ENCODE measurements around the gene SFMBT2.
"Not testable (repeated sequence)": the region's sequence is repeated elsewhere in the genome, so short reads cannot be mapped to it uniquely, and the experiment has no call there.

Gene SFMBT2

GRCh38 chr10:7225133-7225532 lies 185.7 kb downstream of the SFMBT2 start:
- no peak for DNase-seq (ENCODE audit: low read depth in 2 of 2)

GRCh38 chr10:7218968-7219367 lies 191.9 kb downstream of the SFMBT2 start:
- DNase-seq (ENCODE audit: low read depth in 2 of 2), result no peak

- DNase-seq (ENCODE audit: low read depth in 2 of 2), result not testable (repeated sequence)
These were observed 198.1 kb downstream of the SFMBT2 start for GRCh38 chr10:7212696-7213095.

- no peak for DNase-seq (ENCODE audit: low read depth in 2 of 2)
These were observed 198.8 kb downstream of the SFMBT2 start for GRCh38 chr10:7211857-7212577.

- DNase-seq (ENCODE audit: low read depth in 2 of 2), result no peak
These were observed 200.3 kb downstream of the SFMBT2 start for GRCh38 chr10:7210516-7210915.

GRCh38 chr10:7209458-7209857 lies 201.4 kb downstream of the SFMBT2 start:
- DNase-seq (ENCODE audit: low read depth in 2 of 2), result no peak

- DNase-seq (ENCODE audit: low read depth in 2 of 2), result no peak
These were observed 204.3 kb downstream of the SFMBT2 start for GRCh38 chr10:7206412-7207100.

GRCh38 chr10:7205656-7206055 lies 205.2 kb downstream of the SFMBT2 start:
- DNase-seq (ENCODE audit: low read depth in 2 of 2), result no peak

GRCh38 chr10:7202793-7203355 lies 208.0 kb downstream of the SFMBT2 start:
- no peak for DNase-seq (ENCODE audit: low read depth in 2 of 2)

- DNase-seq (ENCODE audit: low read depth in 2 of 2), result no peak
These were observed 211.6 kb downstream of the SFMBT2 start for GRCh38 chr10:7199152-7199760.

- DNase-seq (ENCODE audit: low read depth in 2 of 2), result no peak
These were observed 214.6 kb downstream of the SFMBT2 start for GRCh38 chr10:7196284-7196683.

- no peak for DNase-seq (ENCODE audit: low read depth in 2 of 2)
These were observed 215.7 kb downstream of the SFMBT2 start for GRCh38 chr10:7195118-7195517.

- no peak for DNase-seq (ENCODE audit: low read depth in 2 of 2)
These were observed 216.3 kb downstream of the SFMBT2 start for GRCh38 chr10:7194571-7194970.

GRCh38 chr10:7193369-7193768 lies 217.5 kb downstream of the SFMBT2 start:
- DNase-seq (ENCODE audit: low read depth in 2 of 2), result no peak

GRCh38 chr10:7192831-7193361 lies 217.9 kb downstream of the SFMBT2 start:
- peak; percentile 9 to 33 for DNase-seq (ENCODE audit: low read depth in 2 of 2)

GRCh38 chr10:7192061-7192460 lies 218.8 kb downstream of the SFMBT2 start:
- no peak for DNase-seq (ENCODE audit: low read depth in 2 of 2)

GRCh38 chr10:7190772-7191171 lies 220.1 kb downstream of the SFMBT2 start:
- DNase-seq (ENCODE audit: low read depth in 2 of 2), result not testable (repeated sequence)

- DNase-seq (ENCODE audit: low read depth in 2 of 2), result no peak
These were observed 220.9 kb downstream of the SFMBT2 start for GRCh38 chr10:7189909-7190308.

GRCh38 chr10:7188456-7189050 lies 222.3 kb downstream of the SFMBT2 start:
- DNase-seq (ENCODE audit: low read depth in 2 of 2), result no peak

- DNase-seq (ENCODE audit: low read depth in 2 of 2), result no peak
These were observed 224.3 kb downstream of the SFMBT2 start for GRCh38 chr10:7186387-7187018.

GRCh38 chr10:7185367-7185690 lies 225.5 kb downstream of the SFMBT2 start:
- DNase-seq (ENCODE audit: low read depth in 2 of 2), result no peak

Data from stimulated activated CD8-positive, alpha-beta memory T cell treated with anti-CD3 and anti-CD28 coated beads, Interleukin-2, amount 100 ng/mL, for 1 hour (primary cell).